ENCODE data around the gene BNIP3.

BNIP3 gene

DNA sequence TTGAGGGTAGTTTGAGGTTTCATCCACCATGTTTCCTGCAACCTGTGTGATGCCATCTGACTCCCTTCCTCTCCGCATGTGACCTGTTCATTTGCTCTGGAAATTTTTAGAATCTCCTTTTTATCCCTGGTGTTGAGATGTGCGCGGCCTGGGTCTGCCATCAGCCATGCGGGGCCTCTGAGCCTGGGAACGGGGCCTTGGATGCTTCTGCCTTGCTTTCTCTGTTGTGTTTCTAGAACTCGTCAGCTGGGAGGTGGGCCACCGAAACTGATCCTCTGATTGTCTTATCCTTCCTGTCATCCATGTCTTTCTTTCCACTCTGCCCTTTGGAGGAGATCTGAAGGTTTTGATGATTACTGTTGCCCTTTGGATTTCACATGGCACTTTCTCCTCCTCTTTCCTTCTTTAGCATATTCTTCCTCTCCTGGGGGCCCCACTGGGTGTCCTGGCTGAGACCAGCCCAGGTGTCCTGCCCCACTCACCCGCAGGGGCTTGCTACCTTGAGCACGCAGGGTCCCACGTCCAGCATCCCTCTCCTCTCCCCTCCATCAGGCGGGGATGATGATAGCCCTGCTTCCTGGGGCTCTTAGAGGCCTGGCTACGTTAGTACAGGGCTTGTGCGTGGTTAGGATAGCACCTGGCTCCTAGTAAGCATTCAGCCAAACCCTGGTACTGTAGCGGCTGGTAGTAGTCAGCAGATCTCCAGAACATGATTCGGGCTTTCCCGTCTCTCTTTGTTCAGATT, 51.0 kb downstream of the BNIP3 start:
- H3K9me3 Mint-ChIP-seq: no peaks in the 10 kb centered on the region
- H3K36me3 Mint-ChIP-seq (ENCODE audit: low read depth): peaks cover 20% of the 10 kb centered on the region
- H3K27me3 Mint-ChIP-seq (ENCODE audit: low read depth): no peaks in the 10 kb centered on the region
- H3K4me1 Mint-ChIP-seq (ENCODE audit: low read depth): peaks cover 52% of the 10 kb centered on the region
- no peak overlapping the region for H3K27ac Mint-ChIP-seq
- no peak overlapping the region for H3K4me3 Mint-ChIP-seq
- no peak for DNase-seq (ENCODE audit: low spot score)

- no peaks in the 10 kb centered on the region for H3K27me3 Mint-ChIP-seq (ENCODE audit: low read depth)
- peaks cover 26% of the 10 kb centered on the region for H3K36me3 Mint-ChIP-seq (ENCODE audit: low read depth)
- H3K27ac Mint-ChIP-seq: peak overlapping the region; percentile 2
- H3K4me3 Mint-ChIP-seq: no peak overlapping the region
- no peak for DNase-seq (ENCODE audit: low spot score)
- H3K9me3 Mint-ChIP-seq: peaks cover 5% of the 10 kb centered on the region
- peaks cover 51% of the 10 kb centered on the region for H3K4me1 Mint-ChIP-seq (ENCODE audit: low read depth)
Measured at GRCh38 chr10:131930150-131930549, 51.6 kb downstream of the BNIP3 start.

GRCh38 chr10:131929122-131929845, 52.4 kb downstream of the BNIP3 start:
- Mint-ChIP-seq H3K4me3 (no peak overlapping the region), H3K9me3 (peaks cover 13% of the 10 kb centered on the region), H3K27me3 (ENCODE audit: low read depth) (no peaks in the 10 kb centered on the region), H3K27ac (no peak overlapping the region), H3K36me3 (ENCODE audit: low read depth) (peaks cover 32% of the 10 kb centered on the region), H3K4me1 (ENCODE audit: low read depth) (peaks cover 51% of the 10 kb centered on the region)
- DNase-seq (ENCODE audit: low spot score): no peak

GRCh38 chr10:131928248-131929095, 53.3 kb downstream of the BNIP3 start:
- DNase-seq (ENCODE audit: low spot score): peak; percentile 75
- H3K36me3 Mint-ChIP-seq (ENCODE audit: low read depth): peaks cover 33% of the 10 kb centered on the region
- no peaks in the 10 kb centered on the region for H3K27me3 Mint-ChIP-seq (ENCODE audit: low read depth)

DNA sequence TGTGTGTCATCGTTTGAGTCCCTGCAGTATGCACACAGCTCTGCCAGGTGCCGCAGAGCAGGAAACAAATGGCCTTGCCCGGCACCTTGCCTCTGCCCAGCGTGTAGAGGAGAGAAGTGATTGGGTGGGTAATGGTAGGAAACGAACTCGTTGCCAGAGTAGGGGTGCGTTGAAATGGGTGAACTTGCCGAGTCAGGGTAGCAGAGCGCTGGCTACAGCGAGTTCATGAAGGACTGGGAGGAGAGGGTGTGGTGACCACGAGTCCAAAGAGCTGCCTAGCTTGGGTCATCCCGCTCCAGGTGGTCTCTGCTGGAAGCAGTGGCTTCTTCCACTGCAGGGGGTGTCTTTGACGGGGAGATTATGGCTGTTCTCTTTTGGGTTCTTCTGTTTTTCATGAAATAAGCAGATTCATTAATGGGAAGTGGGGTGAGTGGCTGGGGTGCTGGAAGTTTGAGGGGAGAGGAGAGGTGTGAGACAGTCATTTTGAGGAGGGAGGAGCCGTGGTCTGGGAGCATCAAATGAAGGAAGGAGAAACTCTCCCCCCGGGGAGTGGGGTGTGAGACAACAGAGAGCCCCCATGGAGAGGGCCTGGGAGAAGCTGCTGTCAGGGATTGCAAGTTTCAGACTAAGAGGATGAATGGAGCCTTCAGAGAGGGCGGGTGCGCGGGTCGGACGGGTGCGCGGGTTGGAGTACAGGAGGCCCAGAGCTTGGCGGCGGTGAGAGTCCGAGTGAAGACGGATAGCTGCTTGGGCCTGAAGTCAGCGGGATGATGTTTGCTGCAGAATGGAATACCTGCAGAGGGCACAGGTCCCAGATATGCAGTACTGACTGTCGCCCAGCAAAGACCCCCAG, 54.8 kb downstream of the BNIP3 start:
- Mint-ChIP-seq H3K9me3 (peaks cover 18% of the 10 kb centered on the region), H3K27me3 (ENCODE audit: low read depth) (no peaks in the 10 kb centered on the region), H3K4me3 (no peak overlapping the region), H3K36me3 (ENCODE audit: low read depth) (peaks cover 40% of the 10 kb centered on the region), H3K4me1 (ENCODE audit: low read depth) (peaks cover 55% of the 10 kb centered on the region), H3K27ac (peak overlapping the region; percentile 39)
- DNase-seq (ENCODE audit: low spot score): no peak

More at GRCh38 chr10:131928248-131929095, 53.3 kb downstream of the BNIP3 start:
- Mint-ChIP-seq H3K27ac (peak overlapping the region; percentile 82), H3K9me3 (peaks cover 14% of the 10 kb centered on the region), H3K4me1 (ENCODE audit: low read depth) (peaks cover 51% of the 10 kb centered on the region), H3K4me3 (peak overlapping the region; percentile 60)

- Mint-ChIP-seq H3K36me3 (ENCODE audit: low read depth) (peaks cover 42% of the 10 kb centered on the region), H3K4me1 (ENCODE audit: low read depth) (peaks cover 55% of the 10 kb centered on the region), H3K27me3 (ENCODE audit: low read depth) (no peaks in the 10 kb centered on the region), H3K9me3 (peaks cover 18% of the 10 kb centered on the region), H3K27ac (no peak overlapping the region), H3K4me3 (no peak overlapping the region)
- no peak for DNase-seq (ENCODE audit: low spot score)
Measured at GRCh38 chr10:131926253-131926652, 55.5 kb downstream of the BNIP3 start.

- peaks cover 18% of the 10 kb centered on the region for H3K9me3 Mint-ChIP-seq
- H3K36me3 Mint-ChIP-seq (ENCODE audit: low read depth): peaks cover 41% of the 10 kb centered on the region
- DNase-seq (ENCODE audit: low spot score): no peak
- H3K27me3 Mint-ChIP-seq (ENCODE audit: low read depth): no peaks in the 10 kb centered on the region
- no peak overlapping the region for H3K27ac Mint-ChIP-seq
- H3K4me1 Mint-ChIP-seq (ENCODE audit: low read depth): peaks cover 50% of the 10 kb centered on the region
- no peak overlapping the region for H3K4me3 Mint-ChIP-seq
Measured at GRCh38 chr10:131925716-131926115, 56.0 kb downstream of the BNIP3 start.

- Mint-ChIP-seq H3K4me3 (no peak overlapping the region), H3K36me3 (ENCODE audit: low read depth) (peaks cover 39% of the 10 kb centered on the region), H3K27ac (no peak overlapping the region), H3K27me3 (ENCODE audit: low read depth) (no peaks in the 10 kb centered on the region), H3K4me1 (ENCODE audit: low read depth) (peaks cover 45% of the 10 kb centered on the region), H3K9me3 (peaks cover 18% of the 10 kb centered on the region)
- DNase-seq (ENCODE audit: low spot score): no peak
Measured at GRCh38 chr10:131925011-131925649, 56.6 kb downstream of the BNIP3 start.

- Mint-ChIP-seq H3K4me1 (ENCODE audit: low read depth) (peaks cover 30% of the 10 kb centered on the region), H3K27ac (no peak overlapping the region), H3K4me3 (no peak overlapping the region), H3K27me3 (ENCODE audit: low read depth) (no peaks in the 10 kb centered on the region), H3K9me3 (peaks cover 18% of the 10 kb centered on the region), H3K36me3 (ENCODE audit: low read depth) (peaks cover 36% of the 10 kb centered on the region)
- no peak for DNase-seq (ENCODE audit: low spot score)
Measured at GRCh38 chr10:131923038-131923756, 58.5 kb downstream of the BNIP3 start.

DNA sequence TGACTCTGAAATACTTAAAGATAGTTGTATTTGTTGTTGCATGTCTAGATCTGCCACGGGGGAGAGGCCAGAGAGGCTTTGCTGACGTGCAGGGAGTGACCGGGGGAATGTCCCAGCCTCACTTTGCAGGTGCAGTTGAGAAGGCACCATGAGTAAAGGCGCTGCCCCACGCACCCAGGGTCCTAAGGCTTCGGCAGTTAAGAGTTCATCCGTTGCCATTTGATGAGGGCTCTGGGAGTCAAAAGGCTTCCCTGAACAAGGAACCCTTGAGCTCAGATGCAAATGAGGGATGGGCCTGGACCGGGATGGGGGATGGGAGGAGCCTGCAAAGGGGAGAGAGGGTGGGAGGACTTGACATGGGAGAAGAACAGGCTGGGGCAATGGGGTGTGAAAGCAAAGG, 60.5 kb downstream of the BNIP3 start:
- H3K4me3 Mint-ChIP-seq: no peak overlapping the region
- H3K9me3 Mint-ChIP-seq: peaks cover 18% of the 10 kb centered on the region
- DNase-seq (ENCODE audit: low spot score): no peak
- peaks cover 15% of the 10 kb centered on the region for H3K4me1 Mint-ChIP-seq (ENCODE audit: low read depth)
- peaks cover 38% of the 10 kb centered on the region for H3K36me3 Mint-ChIP-seq (ENCODE audit: low read depth)
- H3K27ac Mint-ChIP-seq: no peak overlapping the region
- no peaks in the 10 kb centered on the region for H3K27me3 Mint-ChIP-seq (ENCODE audit: low read depth)

DNA sequence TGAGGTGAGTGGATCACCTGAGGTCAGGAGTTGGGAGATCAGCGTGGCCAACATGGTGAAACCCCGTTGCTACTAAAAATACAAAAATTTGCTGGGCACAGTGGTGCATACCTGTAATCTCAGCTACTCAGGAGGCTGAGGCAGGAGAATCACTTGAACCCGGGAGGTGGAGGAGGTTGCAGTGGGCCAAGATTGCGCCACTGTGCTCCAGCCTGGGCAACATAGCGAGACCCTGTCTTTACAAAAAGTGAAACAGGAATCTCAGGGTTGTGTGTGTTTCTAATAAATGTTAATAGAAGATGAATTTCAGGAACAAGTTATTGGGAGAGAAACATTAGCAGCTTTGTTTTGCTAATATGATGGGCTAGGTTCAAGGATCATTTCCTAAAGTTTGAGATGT, 61.0 kb downstream of the BNIP3 start:
- Mint-ChIP-seq H3K9me3 (peaks cover 18% of the 10 kb centered on the region), H3K4me1 (ENCODE audit: low read depth) (peaks cover 15% of the 10 kb centered on the region), H3K27ac (no peak overlapping the region), H3K4me3 (no peak overlapping the region), H3K27me3 (ENCODE audit: low read depth) (no peaks in the 10 kb centered on the region), H3K36me3 (ENCODE audit: low read depth) (peaks cover 37% of the 10 kb centered on the region)
- no peak for DNase-seq (ENCODE audit: low spot score)

- Mint-ChIP-seq H3K27me3 (ENCODE audit: low read depth) (no peaks in the 10 kb centered on the region), H3K4me1 (ENCODE audit: low read depth) (peaks cover 13% of the 10 kb centered on the region), H3K9me3 (peaks cover 12% of the 10 kb centered on the region), H3K36me3 (ENCODE audit: low read depth) (peaks cover 32% of the 10 kb centered on the region), H3K4me3 (no peak overlapping the region), H3K27ac (no peak overlapping the region)
- peak; percentile 33 for DNase-seq (ENCODE audit: low spot score)
Measured at GRCh38 chr10:131920151-131920550, 61.6 kb downstream of the BNIP3 start.
